Neural cell (in vitro differentiated cells): ENCODE results near the gene TMUB1. TPM values are rescaled to one million over a fixed set of nuclear protein-coding genes. Genes with fewer than 3 reads are reported as not detected.

Experiments
- H2AFZ ChIP-seq: fragments of 200-600, 300-800 bp; sonication (generic), shearing (Covaris generic); 2 replicates; pipeline ENCODE4 v1.6.0; 2014; ENCODE audit warnings: low read depth, mild to moderate bottlenecking, antibody characterized with exemption, low read length, moderate library complexity
- H3F3A ChIP-seq: fragments of 200-600 bp; shearing (Covaris generic); 2 replicates; pipeline ENCODE4 v1.6.1; 2016; ENCODE audit warnings: mild to moderate bottlenecking, moderate library complexity, mixed read lengths, antibody characterized with exemption, low read length; ENCODE audit not compliant: insufficient read depth, poor library complexity, severe bottlenecking
- H3K27ac ChIP-seq: fragments of 200-600, 300-800 bp; sonication (generic), shearing (Covaris generic); 2 replicates; pipeline ENCODE4 v1.5.1; 2014; ENCODE audit warnings: mild to moderate bottlenecking, low read length, moderate library complexity
- H3K27me3 ChIP-seq: fragments of 300-800, 200-600 bp; sonication (generic), shearing (Covaris generic); 2 replicates; pipeline ENCODE4 v1.6.0; 2014; ENCODE audit warnings: mild to moderate bottlenecking, low read depth, low read length, moderate library complexity; ENCODE audit not compliant: insufficient read depth
- H3K36me3 ChIP-seq: fragments of 300-800, 200-600 bp; sonication (generic), shearing (Covaris generic); 2 replicates; pipeline ENCODE4 v1.5.1; 2014; ENCODE audit warnings: mild to moderate bottlenecking, antibody characterized with exemption, low read length, moderate library complexity; ENCODE audit not compliant: insufficient read depth
- H3K4me2 ChIP-seq: fragments of 300-800, 200-600 bp; sonication (generic), shearing (Covaris generic); 2 replicates; pipeline ENCODE4 v1.6.0; 2014; ENCODE audit warnings: mild to moderate bottlenecking, low read length
- H3K4me3 ChIP-seq: fragments of 300-800, 200-600 bp; sonication (generic), shearing (Covaris generic); 2 replicates; pipeline ENCODE4 v1.5.1; 2014; ENCODE audit warnings: mild to moderate bottlenecking, low read length, moderate library complexity
- H3K79me2 ChIP-seq: fragments of 200-600 bp; shearing (Covaris generic); replicated peaks from 2 replicates; pipeline ENCODE4 v1.6.0; 2014; ENCODE audit warnings: mild to moderate bottlenecking, low read length, moderate library complexity; ENCODE audit not compliant: insufficient read depth
- H3K9ac ChIP-seq: fragments of 300-800, 200-600 bp; sonication (generic), shearing (Covaris generic); 2 replicates; pipeline ENCODE4 v1.6.1; 2016; ENCODE audit warnings: mild to moderate bottlenecking, low read length, mixed read lengths
- H3K9me2 ChIP-seq: fragments of 200-600 bp; shearing (Covaris generic); 2 replicates; pipeline ENCODE4 v1.6.1; 2016; ENCODE audit warnings: mild to moderate bottlenecking, low read length, mixed read lengths; ENCODE audit not compliant: insufficient read depth
- H3K9me3 ChIP-seq: fragments of 200-600, 300-800 bp; sonication (generic), shearing (Covaris generic); 2 replicates; pipeline ENCODE4 v1.6.1; 2016; ENCODE audit warnings: mild to moderate bottlenecking, mixed run types, low read length, moderate library complexity, mixed read lengths
- H4K20me1 ChIP-seq: fragments of 200-600 bp; shearing (Covaris generic); 2 replicates; pipeline ENCODE4 v1.6.1; 2016; ENCODE audit warnings: mild to moderate bottlenecking, mixed run types; ENCODE audit not compliant: insufficient read depth
- EP300 ChIP-seq: fragments of 450-650 bp; conservative IDR thresholded peaks from 2 replicates; pipeline ENCODE4 v1.6.1; 2014; ENCODE audit warnings: antibody characterized with exemption, mild to moderate bottlenecking, moderate library complexity; ENCODE audit not compliant: poor library complexity, severe bottlenecking
- EZH2 ChIP-seq: fragments of 200-600, 300-800 bp; shearing (Covaris generic), sonication (generic); IDR thresholded peaks from 2 replicates; pipeline ENCODE4 v1.6.1; 2014; ENCODE audit warnings: antibody characterized with exemption, low read length, borderline replicate concordance, mild to moderate bottlenecking; ENCODE audit not compliant: insufficient read depth, poor library complexity, severe bottlenecking
- MXI1 ChIP-seq: fragments of 450-650 bp; conservative IDR thresholded peaks from 2 replicates; pipeline ENCODE4 v1.6.1; 2014; ENCODE audit warnings: antibody characterized with exemption, mild to moderate bottlenecking; ENCODE audit not compliant: poor library complexity, severe bottlenecking
- POLR2AphosphoS5 ChIP-seq: IDR thresholded peaks from 2 replicates; pipeline ENCODE4 v1.6.1; 2012
- RAD21 ChIP-seq: fragments of 450-650 bp; conservative IDR thresholded peaks from 2 replicates; pipeline ENCODE4 v1.6.1; 2014; ENCODE audit warnings: antibody characterized with exemption, mild to moderate bottlenecking, moderate library complexity
- SMC3 ChIP-seq: fragments of 450-650 bp; conservative IDR thresholded peaks from 2 replicates; pipeline ENCODE4 v1.6.1; 2014; ENCODE audit warnings: antibody characterized with exemption, mild to moderate bottlenecking, moderate library complexity; ENCODE audit not compliant: poor library complexity
- TAF1 ChIP-seq: IDR thresholded peaks from 2 replicates; pipeline ENCODE4 v1.6.1; 2012; ENCODE audit warnings: low read depth
- polyA plus RNA-seq: library from polyadenylated mRNA; depleted of rRNA; stranded (reverse); fragments of >200 nt; gene quantifications from 2 replicates; pipeline ENCODE4 v1.2.3, GENCODE V29; 2014
- TF ChIP-seq, protein P1 (sequence below): IDR thresholded peaks from 2 replicates; pipeline ENCODE4 v1.6.1; 2012; ENCODE audit warnings: borderline replicate concordance
- TF ChIP-seq, protein P2 (sequence below): fragments of 450-650 bp; IDR thresholded peaks from 2 replicates; pipeline ENCODE4 v1.5.1; 2014; ENCODE audit warnings: antibody characterized with exemption, mild to moderate bottlenecking, moderate library complexity; ENCODE audit not compliant: poor library complexity, severe bottlenecking

The TMUB1 gene
- polyA plus RNA-seq, 1 donor from 2014 or later: 35.2 TPM

DNA sequence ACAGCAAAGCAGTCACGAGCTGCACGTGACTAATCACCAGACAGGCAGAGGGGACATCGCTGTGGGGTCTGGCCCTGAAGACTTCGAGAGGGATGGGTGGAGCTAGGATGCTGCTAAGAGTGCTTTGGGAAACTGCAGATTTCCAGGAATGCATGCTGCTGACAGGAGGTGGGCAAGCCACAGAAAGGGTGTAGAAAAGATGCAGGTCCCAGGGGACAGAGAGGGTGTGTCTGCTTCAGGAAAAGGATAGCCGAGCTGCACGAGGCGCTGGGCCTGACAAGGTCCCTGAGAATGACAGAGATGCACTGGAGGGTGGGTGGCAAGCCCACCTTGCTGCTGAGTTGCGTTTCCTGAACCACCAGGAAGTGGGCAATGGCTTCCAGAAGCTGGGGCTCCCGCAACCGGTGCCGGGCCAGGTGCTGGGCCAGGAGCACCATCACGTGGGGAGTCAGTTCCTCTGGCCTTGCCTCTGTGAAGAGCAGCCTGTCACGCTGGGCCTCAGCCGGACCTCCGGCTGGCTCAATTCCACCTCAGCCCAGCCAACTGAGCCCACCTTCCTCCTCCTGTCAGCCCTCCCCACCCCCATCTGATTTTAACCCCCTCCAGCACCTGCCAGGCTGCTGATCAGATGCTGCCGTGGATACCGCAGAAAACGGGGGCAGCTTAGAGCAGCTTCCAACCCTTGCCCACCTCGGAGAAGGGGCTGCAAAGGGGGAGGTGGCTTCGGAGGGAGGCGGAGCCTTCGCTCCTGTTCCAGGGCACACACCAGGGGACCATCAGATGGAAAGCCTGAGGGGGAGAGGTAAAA is 4.9 kb downstream of the TMUB1 start:
- H3K79me2 ChIP-seq: peaks cover 13% of the 10 kb centered on the region
- H2AFZ ChIP-seq: no peak overlapping the region
- H3K27ac ChIP-seq: no peak overlapping the region
- no peaks in the 10 kb centered on the region for H3F3A ChIP-seq
- no peaks in the 10 kb centered on the region for H3K27me3 ChIP-seq
- H3K4me3 ChIP-seq: no peak overlapping the region
- H3K9me2 ChIP-seq: no peaks in the 10 kb centered on the region
- H3K9me3 ChIP-seq: no peaks in the 10 kb centered on the region
- no peak overlapping the region for H3K4me2 ChIP-seq
- H3K9ac ChIP-seq: no peak overlapping the region
- H3K36me3 ChIP-seq: no peaks in the 10 kb centered on the region
- no peak for TF ChIP-seq SMC3
- no peak for TF ChIP-seq EP300
- TF ChIP-seq TAF1: no peak
- no peak for TF ChIP-seq RAD21
- TF ChIP-seq, protein P1, sequence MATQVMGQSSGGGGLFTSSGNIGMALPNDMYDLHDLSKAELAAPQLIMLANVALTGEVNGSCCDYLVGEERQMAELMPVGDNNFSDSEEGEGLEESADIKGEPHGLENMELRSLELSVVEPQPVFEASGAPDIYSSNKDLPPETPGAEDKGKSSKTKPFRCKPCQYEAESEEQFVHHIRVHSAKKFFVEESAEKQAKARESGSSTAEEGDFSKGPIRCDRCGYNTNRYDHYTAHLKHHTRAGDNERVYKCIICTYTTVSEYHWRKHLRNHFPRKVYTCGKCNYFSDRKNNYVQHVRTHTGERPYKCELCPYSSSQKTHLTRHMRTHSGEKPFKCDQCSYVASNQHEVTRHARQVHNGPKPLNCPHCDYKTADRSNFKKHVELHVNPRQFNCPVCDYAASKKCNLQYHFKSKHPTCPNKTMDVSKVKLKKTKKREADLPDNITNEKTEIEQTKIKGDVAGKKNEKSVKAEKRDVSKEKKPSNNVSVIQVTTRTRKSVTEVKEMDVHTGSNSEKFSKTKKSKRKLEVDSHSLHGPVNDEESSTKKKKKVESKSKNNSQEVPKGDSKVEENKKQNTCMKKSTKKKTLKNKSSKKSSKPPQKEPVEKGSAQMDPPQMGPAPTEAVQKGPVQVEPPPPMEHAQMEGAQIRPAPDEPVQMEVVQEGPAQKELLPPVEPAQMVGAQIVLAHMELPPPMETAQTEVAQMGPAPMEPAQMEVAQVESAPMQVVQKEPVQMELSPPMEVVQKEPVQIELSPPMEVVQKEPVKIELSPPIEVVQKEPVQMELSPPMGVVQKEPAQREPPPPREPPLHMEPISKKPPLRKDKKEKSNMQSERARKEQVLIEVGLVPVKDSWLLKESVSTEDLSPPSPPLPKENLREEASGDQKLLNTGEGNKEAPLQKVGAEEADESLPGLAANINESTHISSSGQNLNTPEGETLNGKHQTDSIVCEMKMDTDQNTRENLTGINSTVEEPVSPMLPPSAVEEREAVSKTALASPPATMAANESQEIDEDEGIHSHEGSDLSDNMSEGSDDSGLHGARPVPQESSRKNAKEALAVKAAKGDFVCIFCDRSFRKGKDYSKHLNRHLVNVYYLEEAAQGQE: no peak
- TF ChIP-seq POLR2AphosphoS5: no peak
- TF ChIP-seq, protein P2, sequence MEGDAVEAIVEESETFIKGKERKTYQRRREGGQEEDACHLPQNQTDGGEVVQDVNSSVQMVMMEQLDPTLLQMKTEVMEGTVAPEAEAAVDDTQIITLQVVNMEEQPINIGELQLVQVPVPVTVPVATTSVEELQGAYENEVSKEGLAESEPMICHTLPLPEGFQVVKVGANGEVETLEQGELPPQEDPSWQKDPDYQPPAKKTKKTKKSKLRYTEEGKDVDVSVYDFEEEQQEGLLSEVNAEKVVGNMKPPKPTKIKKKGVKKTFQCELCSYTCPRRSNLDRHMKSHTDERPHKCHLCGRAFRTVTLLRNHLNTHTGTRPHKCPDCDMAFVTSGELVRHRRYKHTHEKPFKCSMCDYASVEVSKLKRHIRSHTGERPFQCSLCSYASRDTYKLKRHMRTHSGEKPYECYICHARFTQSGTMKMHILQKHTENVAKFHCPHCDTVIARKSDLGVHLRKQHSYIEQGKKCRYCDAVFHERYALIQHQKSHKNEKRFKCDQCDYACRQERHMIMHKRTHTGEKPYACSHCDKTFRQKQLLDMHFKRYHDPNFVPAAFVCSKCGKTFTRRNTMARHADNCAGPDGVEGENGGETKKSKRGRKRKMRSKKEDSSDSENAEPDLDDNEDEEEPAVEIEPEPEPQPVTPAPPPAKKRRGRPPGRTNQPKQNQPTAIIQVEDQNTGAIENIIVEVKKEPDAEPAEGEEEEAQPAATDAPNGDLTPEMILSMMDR: no peak
- no peak for TF ChIP-seq MXI1
- TF ChIP-seq EZH2: no peak
- H4K20me1 ChIP-seq: no peaks in the 10 kb centered on the region

DNA sequence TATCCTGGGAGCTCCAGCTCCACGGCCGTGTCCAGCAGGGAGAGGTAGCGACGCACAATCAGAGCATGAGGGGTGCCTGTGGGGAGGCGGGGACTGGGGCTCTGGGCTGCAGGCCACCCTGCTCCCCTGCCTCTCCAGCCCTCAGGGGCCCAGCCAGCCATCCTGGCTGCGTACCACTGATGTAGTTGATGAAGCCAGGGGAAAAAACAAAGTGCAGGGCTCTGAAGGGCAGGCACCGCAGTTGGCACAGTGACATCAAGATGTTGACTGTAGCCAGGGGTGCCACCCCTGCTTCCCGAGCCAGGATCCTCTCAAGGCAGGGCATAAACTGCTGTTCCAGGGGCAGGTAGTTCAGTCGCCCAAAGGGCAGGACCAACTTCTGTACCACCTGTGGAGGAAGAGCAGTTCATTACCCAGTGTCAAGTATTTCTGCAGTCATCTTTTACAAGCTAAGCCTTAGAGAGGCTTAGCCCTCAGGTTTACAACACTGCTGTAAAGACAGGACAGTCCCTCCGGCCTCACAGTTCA is 5.5 kb downstream of the TMUB1 start:
- TF ChIP-seq EP300 (no peak), MXI1 (no peak), POLR2AphosphoS5 (no peak), RAD21 (no peak), TAF1 (no peak), EZH2 (no peak), SMC3 (no peak)
- TF ChIP-seq, protein P2: no peak
- TF ChIP-seq, protein P1: no peak
- no peaks in the 10 kb centered on the region for H4K20me1 ChIP-seq
- H3K4me3 ChIP-seq: no peak overlapping the region
- H2AFZ ChIP-seq: no peak overlapping the region
- no peaks in the 10 kb centered on the region for H3K27me3 ChIP-seq
- H3K9ac ChIP-seq: no peak overlapping the region
- H3K9me2 ChIP-seq: no peaks in the 10 kb centered on the region
- no peak overlapping the region for H3K4me2 ChIP-seq
- peaks cover 13% of the 10 kb centered on the region for H3K79me2 ChIP-seq
- no peaks in the 10 kb centered on the region for H3K9me3 ChIP-seq
- H3F3A ChIP-seq: no peaks in the 10 kb centered on the region
- H3K27ac ChIP-seq: no peak overlapping the region
- H3K36me3 ChIP-seq: no peaks in the 10 kb centered on the region
